H7 (cell line): ENCODE measurements around the gene PRDM15. TPM values are rescaled to one million over a fixed set of nuclear protein-coding genes. Genes with fewer than 3 reads are reported as not detected.

Experiments used
- DNase-seq: peaks from one replicate; pipeline ENCODE4 v3.0.0; 2012
- H3K27me3 ChIP-seq: 2 replicates; pipeline ENCODE4 v1.6.0; 2011; ENCODE audit warnings: mild to moderate bottlenecking, low read length; ENCODE audit not compliant: control insufficient read depth, insufficient read depth
- H3K36me3 ChIP-seq: replicated peaks from 2 replicates; pipeline ENCODE4 v1.5.1; 2011; ENCODE audit warnings: low read length; ENCODE audit not compliant: control insufficient read depth, insufficient read depth
- H3K4me3 ChIP-seq: 2 replicates; pipeline ENCODE4 v1.5.1; 2011; ENCODE audit warnings: low read depth, mild to moderate bottlenecking, control low read depth, low read length, moderate library complexity; ENCODE audit not compliant: insufficient read depth
- total RNA-seq: library from RNA; depleted of rRNA; stranded (reverse); fragments of >200 nt; shearing (Covaris generic); gene quantifications from 2 replicates; pipeline ENCODE4 v1.2.3, GENCODE V29; 2014

Gene PRDM15
- total RNA-seq, 1 experiment from 2014 or later, result 6.7 TPM

GRCh38 chr21:41867313-41867712, 11.8 kb downstream of the PRDM15 start:
- Histone ChIP-seq H3K36me3 (no peaks in the 10 kb centered on the region), H3K27me3 (no peaks in the 10 kb centered on the region), H3K4me3 (no peak overlapping the region)
- no peak for DNase-seq

- Histone ChIP-seq H3K36me3 (no peaks in the 10 kb centered on the region), H3K4me3 (no peak overlapping the region), H3K27me3 (no peaks in the 10 kb centered on the region)
- no peak for DNase-seq
These were observed 12.8 kb downstream of the PRDM15 start for GRCh38 chr21:41866274-41866809.

- no peak overlapping the region for H3K4me3 ChIP-seq
- DNase-seq, result no peak
- H3K27me3 ChIP-seq, result no peaks in the 10 kb centered on the region
- H3K36me3 ChIP-seq, result no peaks in the 10 kb centered on the region
These were observed 14.0 kb downstream of the PRDM15 start for GRCh38 chr21:41865002-41865777.

GRCh38 chr21:41864311-41865001, 14.7 kb downstream of the PRDM15 start:
- Histone ChIP-seq H3K36me3 (no peaks in the 10 kb centered on the region; the same call in 1 of the 2 replicates), H3K27me3 (no peaks in the 10 kb centered on the region), H3K4me3 (no peak overlapping the region)
- DNase-seq, result no peak

- Histone ChIP-seq H3K36me3 (peaks cover 2% of the 10 kb centered on the region), H3K27me3 (no peaks in the 10 kb centered on the region), H3K4me3 (no peak overlapping the region)
- no peak for DNase-seq
These were observed 15.8 kb downstream of the PRDM15 start for GRCh38 chr21:41863439-41863740.

- H3K36me3 ChIP-seq, result peaks cover 2% of the 10 kb centered on the region
- no peaks in the 10 kb centered on the region for H3K27me3 ChIP-seq
- DNase-seq, result no peak
- no peak overlapping the region for H3K4me3 ChIP-seq
These were observed 17.2 kb downstream of the PRDM15 start for GRCh38 chr21:41861987-41862386.

GRCh38 chr21:41861255-41861654, 17.9 kb downstream of the PRDM15 start:
- no peaks in the 10 kb centered on the region for H3K27me3 ChIP-seq
- peaks cover 2% of the 10 kb centered on the region for H3K36me3 ChIP-seq
- no peak for DNase-seq
- no peak overlapping the region for H3K4me3 ChIP-seq

GRCh38 chr21:41859297-41859980, 19.7 kb downstream of the PRDM15 start:
- Histone ChIP-seq H3K36me3 (peaks cover 2% of the 10 kb centered on the region), H3K27me3 (no peaks in the 10 kb centered on the region), H3K4me3 (no peak overlapping the region)
- DNase-seq, result no peak

GRCh38 chr21:41858466-41859296, 20.5 kb downstream of the PRDM15 start:
- H3K36me3 ChIP-seq, result peaks cover 3% of the 10 kb centered on the region
- H3K27me3 ChIP-seq, result no peaks in the 10 kb centered on the region
- no peak for DNase-seq
- H3K4me3 ChIP-seq, result no peak overlapping the region

GRCh38 chr21:41857771-41858300, 21.3 kb downstream of the PRDM15 start:
- H3K27me3 ChIP-seq, result no peaks in the 10 kb centered on the region

GRCh38 chr21:41856572-41856971, 22.6 kb downstream of the PRDM15 start:
- peaks cover 3% of the 10 kb centered on the region for H3K36me3 ChIP-seq
- no peak for DNase-seq
- no peak overlapping the region for H3K4me3 ChIP-seq
- H3K27me3 ChIP-seq, result no peaks in the 10 kb centered on the region

More at GRCh38 chr21:41857771-41858300, 21.3 kb downstream of the PRDM15 start:
- no peak for DNase-seq
- H3K36me3 ChIP-seq, result peaks cover 3% of the 10 kb centered on the region
- H3K4me3 ChIP-seq, result no peak overlapping the region

GRCh38 chr21:41854426-41854995, 24.6 kb downstream of the PRDM15 start:
- Histone ChIP-seq H3K36me3 (peaks cover 3% of the 10 kb centered on the region), H3K4me3 (no peak overlapping the region), H3K27me3 (no peaks in the 10 kb centered on the region)
- DNase-seq, result no peak

GRCh38 chr21:41852929-41853320, 26.2 kb downstream of the PRDM15 start:
- no peak for DNase-seq
- H3K27me3 ChIP-seq, result no peaks in the 10 kb centered on the region
- H3K4me3 ChIP-seq, result no peak overlapping the region

More at GRCh38 chr21:41852929-41853320, 26.2 kb downstream of the PRDM15 start:
- H3K36me3 ChIP-seq, result peaks cover 1% of the 10 kb centered on the region
